Upper lobe of right lung (tissue), 1 donor: ENCODE data around the gene STARD13. TPM values are rescaled to one million over a fixed set of nuclear protein-coding genes. Genes with fewer than 3 reads are reported as not detected.

Experiments
- ATAC-seq: fragments of 200-7000 bp; cut with Tn5 transposase; one replicate; pipeline ENCODE4 v1.9.1; 2020; ENCODE audit warnings: mild to moderate bottlenecking, moderate library complexity
- DNase-seq: peaks from one replicate; pipeline ENCODE4 v3.0.0-alpha.2; 2020
- H3K27ac ChIP-seq: fragments of 200-600 bp; one replicate; pipeline ENCODE4 v1.8.0; 2022
- H3K27me3 ChIP-seq: fragments of 200-600 bp; one replicate; pipeline ENCODE4 v1.8.0; 2022; ENCODE audit warnings: mild to moderate bottlenecking
- H3K36me3 ChIP-seq: fragments of 200-600 bp; one replicate; pipeline ENCODE4 v1.8.0; 2022
- H3K4me1 ChIP-seq: fragments of 200-600 bp; one replicate; pipeline ENCODE4 v1.8.0; 2022
- H3K4me3 ChIP-seq: fragments of 200-600 bp; one replicate; pipeline ENCODE4 v1.8.0; 2022; ENCODE audit warnings: mild to moderate bottlenecking
- H3K9me3 ChIP-seq: fragments of 200-600 bp; one replicate; pipeline ENCODE4 v1.8.0; 2022
- intact Hi-C: fragments of 100-400 bp; cut with DNase I; formaldehyde crosslinking; loops from one replicate; pipeline ENCODE4 v1.11.0; 2022
- total RNA-seq: library from RNA; stranded (reverse); fragmentation: NEBNext Ultra II Directional; extraction: Animal tissue kit (Norgen Biotek cat#: 25700); gene quantifications from one replicate; pipeline ENCODE4 v1.2.1, GENCODE V29; 2021
- TF ChIP-seq, protein P1 (sequence below): fragments of 200-600 bp; IDR thresholded peaks from one replicate; pipeline ENCODE4 v1.8.0; 2022; ENCODE audit warnings: antibody characterized with exemption
- donor health status: DM: no; HTN: yes; CAD: no; lungs with severe emphysema.

The STARD13 gene
- total RNA-seq, 1 donor from 2014 or later = 60.4 TPM

DNA sequence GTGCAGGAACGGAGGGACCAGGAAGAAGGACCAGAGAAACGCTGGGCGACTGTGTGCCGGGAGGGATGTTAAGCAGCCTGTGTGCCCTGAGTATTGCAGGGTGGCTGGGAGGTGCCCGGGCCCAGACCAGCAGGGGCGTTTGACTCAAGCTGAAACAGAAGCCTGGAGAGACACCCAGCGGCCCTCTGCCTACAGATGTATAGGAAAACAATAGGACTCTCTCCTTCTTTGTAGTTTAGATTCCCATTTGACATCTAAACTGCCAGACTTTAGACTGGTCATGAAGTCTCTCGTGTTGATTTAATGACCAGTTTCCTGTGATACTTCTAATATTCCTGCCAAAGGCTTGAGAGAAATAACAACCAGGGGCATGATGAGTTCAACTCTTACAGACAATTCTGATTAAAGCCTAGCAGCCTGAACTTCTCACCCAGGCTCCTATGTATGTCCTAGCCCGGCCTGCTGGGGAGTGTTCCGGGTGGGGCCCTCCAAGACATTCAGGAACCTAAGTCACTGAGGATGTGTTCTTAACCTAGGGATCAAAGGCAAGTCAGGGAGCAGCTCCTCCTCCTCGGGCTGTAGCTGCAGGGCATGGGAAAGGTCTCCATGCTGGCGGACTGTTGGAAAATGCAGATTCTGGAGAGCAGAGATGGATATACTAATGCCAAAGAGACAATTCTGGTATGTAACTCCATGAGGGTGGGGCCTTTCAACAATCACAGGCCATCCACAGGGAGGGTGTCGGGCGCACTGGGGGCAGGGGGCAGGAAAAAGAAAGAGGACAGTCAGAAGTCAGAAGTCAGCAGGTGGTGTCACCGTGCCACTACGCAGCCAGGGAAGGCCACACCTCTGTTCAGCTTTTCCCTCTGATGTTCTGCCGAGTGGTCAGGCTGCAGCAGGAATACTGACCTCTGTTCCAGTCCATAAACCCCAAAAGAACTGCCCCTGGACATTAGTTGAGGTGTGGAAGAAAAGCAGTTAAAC lies 131.8 kb downstream of the STARD13 start:
- DNase-seq = no peak
- TF ChIP-seq, protein P1, sequence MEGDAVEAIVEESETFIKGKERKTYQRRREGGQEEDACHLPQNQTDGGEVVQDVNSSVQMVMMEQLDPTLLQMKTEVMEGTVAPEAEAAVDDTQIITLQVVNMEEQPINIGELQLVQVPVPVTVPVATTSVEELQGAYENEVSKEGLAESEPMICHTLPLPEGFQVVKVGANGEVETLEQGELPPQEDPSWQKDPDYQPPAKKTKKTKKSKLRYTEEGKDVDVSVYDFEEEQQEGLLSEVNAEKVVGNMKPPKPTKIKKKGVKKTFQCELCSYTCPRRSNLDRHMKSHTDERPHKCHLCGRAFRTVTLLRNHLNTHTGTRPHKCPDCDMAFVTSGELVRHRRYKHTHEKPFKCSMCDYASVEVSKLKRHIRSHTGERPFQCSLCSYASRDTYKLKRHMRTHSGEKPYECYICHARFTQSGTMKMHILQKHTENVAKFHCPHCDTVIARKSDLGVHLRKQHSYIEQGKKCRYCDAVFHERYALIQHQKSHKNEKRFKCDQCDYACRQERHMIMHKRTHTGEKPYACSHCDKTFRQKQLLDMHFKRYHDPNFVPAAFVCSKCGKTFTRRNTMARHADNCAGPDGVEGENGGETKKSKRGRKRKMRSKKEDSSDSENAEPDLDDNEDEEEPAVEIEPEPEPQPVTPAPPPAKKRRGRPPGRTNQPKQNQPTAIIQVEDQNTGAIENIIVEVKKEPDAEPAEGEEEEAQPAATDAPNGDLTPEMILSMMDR = no peak
- peak overlapping the region; percentile 7 for H3K27ac ChIP-seq
- no peak overlapping the region for H3K4me3 ChIP-seq
- no peaks in the 10 kb centered on the region for H3K9me3 ChIP-seq
- peak; percentile 35 for ATAC-seq
- H3K36me3 ChIP-seq = peaks cover 12% of the 10 kb centered on the region
- H3K27me3 ChIP-seq = no peaks in the 10 kb centered on the region
- intact Hi-C loops = no loop called here
- H3K4me1 ChIP-seq = peaks cover 4% of the 10 kb centered on the region

DNA sequence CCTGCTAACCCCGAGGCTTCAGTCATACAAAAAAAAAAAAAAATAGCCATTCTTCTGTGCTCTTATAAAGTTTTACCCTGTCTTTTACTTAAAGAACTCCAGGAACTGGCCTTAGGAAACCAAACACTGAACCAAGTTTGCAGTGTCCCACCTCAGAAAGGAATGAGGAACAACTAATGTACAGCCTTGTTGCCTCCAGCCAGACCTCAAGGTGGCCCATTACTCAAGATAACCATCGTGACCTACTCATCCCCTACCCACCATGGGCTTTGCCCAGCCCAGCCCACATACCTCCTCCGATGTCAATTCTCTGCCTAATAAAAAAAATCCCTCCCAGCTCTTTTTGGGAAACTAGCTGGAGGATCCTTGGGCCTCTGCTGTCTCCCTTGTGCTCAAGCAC lies 133.2 kb downstream of the STARD13 start:
- Histone ChIP-seq H3K36me3 (peaks cover under 1% of the 10 kb centered on the region), H3K4me3 (no peak overlapping the region), H3K9me3 (no peaks in the 10 kb centered on the region), H3K27ac (no peak overlapping the region), H3K27me3 (no peaks in the 10 kb centered on the region), H3K4me1 (peaks cover 4% of the 10 kb centered on the region)
- DNase-seq = no peak
- TF ChIP-seq, protein P1 = no peak
- ATAC-seq = peak; percentile 27
- intact Hi-C loops = no loop called here

- Histone ChIP-seq H3K9me3 (no peaks in the 10 kb centered on the region), H3K27me3 (no peaks in the 10 kb centered on the region), H3K4me1 (peaks cover 4% of the 10 kb centered on the region), H3K4me3 (no peak overlapping the region), H3K27ac (no peak overlapping the region), H3K36me3 (no peaks in the 10 kb centered on the region)
- no peak for ATAC-seq
- no peak for DNase-seq
- TF ChIP-seq, protein P1 = no peak
- intact Hi-C loops = no loop called here
Observed at GRCh38 chr13:33150662-33151061, 134.9 kb downstream of the STARD13 start.

DNA sequence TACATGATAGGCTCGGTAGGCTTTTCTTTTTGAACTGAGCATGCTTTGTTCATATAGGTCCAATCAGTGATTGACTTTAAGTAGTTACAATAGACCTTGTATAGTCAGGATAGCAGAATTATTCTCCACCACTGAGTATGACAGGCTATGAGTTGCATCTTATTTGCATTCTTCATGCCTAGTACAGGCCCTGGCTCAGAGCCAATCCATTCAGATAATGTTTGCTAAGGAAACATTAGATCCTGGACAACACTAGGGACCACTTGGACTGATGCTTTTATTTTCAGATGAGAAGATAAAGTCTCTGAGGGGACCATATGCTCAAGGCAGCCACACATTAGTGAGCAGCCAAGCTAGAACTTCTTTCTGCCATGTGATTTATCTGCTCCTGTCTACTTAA lies 135.4 kb downstream of the STARD13 start:
- Histone ChIP-seq H3K36me3 (no peaks in the 10 kb centered on the region), H3K4me3 (no peak overlapping the region), H3K27ac (no peak overlapping the region), H3K9me3 (no peaks in the 10 kb centered on the region), H3K27me3 (no peaks in the 10 kb centered on the region), H3K4me1 (peaks cover 4% of the 10 kb centered on the region)
- ATAC-seq (no peak), DNase-seq (no peak)
- TF ChIP-seq, protein P1 = no peak
- intact Hi-C loops = no loop called here

- Histone ChIP-seq H3K36me3 (peaks cover 4% of the 10 kb centered on the region), H3K9me3 (no peaks in the 10 kb centered on the region), H3K27me3 (no peaks in the 10 kb centered on the region), H3K4me3 (no peak overlapping the region), H3K4me1 (no peaks in the 10 kb centered on the region), H3K27ac (no peak overlapping the region)
- intact Hi-C loops = no loop called here
- no peak for ATAC-seq
- TF ChIP-seq, protein P1 = no peak
- no peak for DNase-seq
Observed at GRCh38 chr13:33147832-33148231, 137.7 kb downstream of the STARD13 start.
